Keratinocyte (primary cell): ENCODE results near the gene ERC2. TPM values are rescaled to one million over a fixed set of nuclear protein-coding genes. Genes with fewer than 3 reads are reported as not detected.
"Not testable (repeated sequence)": the region's sequence is repeated elsewhere in the genome, so short reads cannot be mapped to it uniquely, and the experiment has no call there.

Experiments used
- DNase-seq: peaks from one replicate; pipeline ENCODE4 v3.0.0-alpha.2; 2011; ENCODE audit warnings: low read depth, missing footprints, low spot score
- FAIRE-seq: peaks from 2 replicates; lab custom pipeline; 2011; peaks lifted over from hg19 to GRCh38; lab: Jason Lieb, UNC
- H2AFZ ChIP-seq: 2 replicates; pipeline ENCODE4 v1.6.0; 2012; ENCODE audit warnings: low read length, control low read depth, inconsistent platforms; ENCODE audit not compliant: control insufficient read depth
- H3K27ac ChIP-seq: 2 replicates; pipeline ENCODE4 v1.5.1; 2011; ENCODE audit warnings: low read length; ENCODE audit not compliant: control insufficient read depth, insufficient read depth
- H3K27me3 ChIP-seq: 3 replicates; pipeline ENCODE4 v1.6.0; 2011; ENCODE audit warnings: low read length; ENCODE audit not compliant: control insufficient read depth, insufficient read depth; ENCODE audit errors: extremely low read depth
- H3K36me3 ChIP-seq, 2 experiments: 2 replicates in 1 of 2; 3 replicates in 1 of 2; pipeline ENCODE4 v1.5.1; 2011; ENCODE audit warnings: low read length in 2 of 2, mild to moderate bottlenecking in 1 of 2; ENCODE audit not compliant: control insufficient read depth in 2 of 2, insufficient read depth in 2 of 2; ENCODE audit errors: extremely low read depth in 1 of 2
- H3K4me1 ChIP-seq: 3 replicates; pipeline ENCODE4 v1.5.1; 2011; ENCODE audit warnings: low read length; ENCODE audit not compliant: control insufficient read depth, insufficient read depth; ENCODE audit errors: extremely low read depth
- H3K4me2 ChIP-seq: 3 replicates; pipeline ENCODE4 v1.6.0; 2011; ENCODE audit warnings: low read depth, low read length; ENCODE audit not compliant: control insufficient read depth, insufficient read depth; ENCODE audit errors: extremely low read depth
- H3K4me3 ChIP-seq, 3 experiments: fragments of 200-600 bp in 1 of 3; sonication (generic) in 1 of 3; 2 replicates in 2 of 3; 3 replicates in 1 of 3; pipeline ENCODE4 v1.5.1; 2011 to 2016; ENCODE audit warnings: low read length in 3 of 3, mild to moderate bottlenecking in 3 of 3, control low read depth in 2 of 3, inconsistent platforms in 1 of 3, low read depth in 1 of 3, mixed read lengths in 1 of 3, mixed run types in 1 of 3, moderate library complexity in 1 of 3; ENCODE audit not compliant: control insufficient read depth in 2 of 3, insufficient read depth in 2 of 3; ENCODE audit errors: extremely low read depth in 1 of 3
- H3K79me2 ChIP-seq: 2 replicates; pipeline ENCODE4 v1.6.0; 2012; ENCODE audit warnings: low read length; ENCODE audit not compliant: control insufficient read depth, insufficient read depth
- H3K9ac ChIP-seq: 3 replicates; pipeline ENCODE4 v1.6.0; 2011; ENCODE audit warnings: low read length; ENCODE audit not compliant: control insufficient read depth, insufficient read depth; ENCODE audit errors: extremely low read depth
- H3K9me1 ChIP-seq: 3 replicates; pipeline ENCODE4 v1.6.0; 2011; ENCODE audit warnings: low read length; ENCODE audit not compliant: control insufficient read depth, insufficient read depth; ENCODE audit errors: extremely low read depth
- H3K9me3 ChIP-seq: 2 replicates; pipeline ENCODE4 v1.5.1; 2012; ENCODE audit warnings: low read depth, low read length; ENCODE audit not compliant: control insufficient read depth
- H4K20me1 ChIP-seq: 3 replicates; pipeline ENCODE4 v1.6.0; 2011; ENCODE audit warnings: low read length; ENCODE audit not compliant: control insufficient read depth, insufficient read depth; ENCODE audit errors: extremely low read depth
- CTCF ChIP-seq, 3 experiments: IDR thresholded peaks in 1 of 3; conservative IDR thresholded peaks in 1 of 3; optimal IDR thresholded peaks in 1 of 3; 2 replicates in 2 of 3; 3 replicates in 1 of 3; pipeline versions ENCODE3 to v1.5.1; 2011; ENCODE audit warnings: low read length in 3 of 3, mild to moderate bottlenecking in 3 of 3, moderate library complexity in 2 of 3, control low read depth in 1 of 3, inconsistent platforms in 1 of 3; ENCODE audit not compliant: insufficient read depth in 2 of 3; ENCODE audit errors: extremely low read depth in 1 of 3
- EZH2 ChIP-seq: IDR thresholded peaks from one replicate; pipeline ENCODE4 v1.6.1; 2012; ENCODE audit warnings: inconsistent platforms, mild to moderate bottlenecking, low read length, moderate library complexity
- dilution Hi-C: fragments of 300-500 bp; cut with MboI; formaldehyde crosslinking; loops from one replicate; pipeline ENCODE4 v1.7.0; 2020; ENCODE audit warnings: low sequenced_read_pairs; ENCODE audit not compliant: extremely low pct_ligation_motif_present
- polyA plus RNA-seq, 5 experiments: library from polyadenylated mRNA; depleted of rRNA in 3 of 5; stranded (reverse) in 3 of 5; stranded (forward) in 1 of 5; unstranded in 1 of 5; fragments of >200 nt; gene quantifications; 1 replicate in 1 of 5; 2 replicates in 3 of 5; 3 replicates in 1 of 5; pipeline versions ENCODE4 v1.2.1 to v1.2.3, GENCODE V29; 2011 to 2012; ENCODE audit warnings: missing spikeins in 2 of 5, low read depth in 1 of 5, low replicate concordance in 1 of 5

Gene ERC2
- polyA plus RNA-seq, 1 donor (not counting 4 experiments of a cell fraction or from before 2014, with no cell fraction given), result 0.08 TPM

- no peaks in the 10 kb centered on the region for H4K20me1 ChIP-seq
- no peak overlapping the region for H3K9ac ChIP-seq
- H3K27ac ChIP-seq, result no peak overlapping the region
- dilution Hi-C loops, result no loop called here
- no peaks in the 10 kb centered on the region for H3K36me3 ChIP-seq
- H3K4me1 ChIP-seq, result no peaks in the 10 kb centered on the region
- no peaks in the 10 kb centered on the region for H3K27me3 ChIP-seq
- no peak overlapping the region for H3K4me2 ChIP-seq
- H3K9me1 ChIP-seq, result no peaks in the 10 kb centered on the region
- H3K79me2 ChIP-seq, result no peaks in the 10 kb centered on the region
- DNase-seq, result no peak
- no peak for TF ChIP-seq CTCF (optimal IDR thresholded peaks at IDR 0.05 in 1 of 3, IDR thresholded peaks at IDR 0.05 in 1 of 3, conservative IDR thresholded peaks at IDR 0.05 in 1 of 3; ENCODE audit: extremely low read depth in 1 of 3, insufficient read depth in 2 of 3, low read length in 3 of 3)
- TF ChIP-seq EZH2, result no peak
- H2AFZ ChIP-seq, result no peak overlapping the region
- H3K4me3 ChIP-seq, result no peak overlapping the region
- no peak for FAIRE-seq
- no peaks in the 10 kb centered on the region for H3K9me3 ChIP-seq
These were observed 448.6 kb downstream of the ERC2 start for GRCh38 chr3:56019490-56020146.

- H3K4me1 ChIP-seq, H3K9me1 ChIP-seq, H3K36me3 ChIP-seq, H3K9me3 ChIP-seq, DNase-seq, dilution Hi-C loops, H3K27ac ChIP-seq, H3K9ac ChIP-seq, H3K27me3 ChIP-seq, H3K4me2 ChIP-seq, FAIRE-seq, H4K20me1 ChIP-seq, H3K79me2 ChIP-seq, H2AFZ ChIP-seq, H3K4me3 ChIP-seq: not testable (repeated sequence)
These were observed 452.9 kb downstream of the ERC2 start for GRCh38 chr3:56015374-56015773.

- dilution Hi-C loops, result no loop called here
- Histone ChIP-seq H3K79me2 (no peaks in the 10 kb centered on the region), H3K9me1 (no peaks in the 10 kb centered on the region), H2AFZ (no peak overlapping the region), H3K27me3 (peaks cover 4% of the 10 kb centered on the region), H3K9me3 (no peaks in the 10 kb centered on the region), H3K4me3 (no peak overlapping the region), H3K4me2 (no peak overlapping the region), H4K20me1 (no peaks in the 10 kb centered on the region), H3K9ac (no peak overlapping the region), H3K4me1 (no peaks in the 10 kb centered on the region), H3K36me3 (no peaks in the 10 kb centered on the region), H3K27ac (no peak overlapping the region)
- DNase-seq (no peak), FAIRE-seq (no peak)
- no peak for TF ChIP-seq EZH2
- no peak for TF ChIP-seq CTCF (optimal IDR thresholded peaks at IDR 0.05 in 1 of 3, IDR thresholded peaks at IDR 0.05 in 1 of 3, conservative IDR thresholded peaks at IDR 0.05 in 1 of 3; ENCODE audit: extremely low read depth in 1 of 3, insufficient read depth in 2 of 3, low read length in 3 of 3)
These were observed 455.5 kb downstream of the ERC2 start for GRCh38 chr3:56012721-56013120.
